CD4-positive, alpha-beta T cell treated with Interferon gamma for 1 hour (primary cell): ENCODE results near the gene NKD2.

Experiments
- DNase-seq: peaks from one replicate; pipeline ENCODE4 v3.0.0-alpha.2; 2020

NKD2 gene

DNA sequence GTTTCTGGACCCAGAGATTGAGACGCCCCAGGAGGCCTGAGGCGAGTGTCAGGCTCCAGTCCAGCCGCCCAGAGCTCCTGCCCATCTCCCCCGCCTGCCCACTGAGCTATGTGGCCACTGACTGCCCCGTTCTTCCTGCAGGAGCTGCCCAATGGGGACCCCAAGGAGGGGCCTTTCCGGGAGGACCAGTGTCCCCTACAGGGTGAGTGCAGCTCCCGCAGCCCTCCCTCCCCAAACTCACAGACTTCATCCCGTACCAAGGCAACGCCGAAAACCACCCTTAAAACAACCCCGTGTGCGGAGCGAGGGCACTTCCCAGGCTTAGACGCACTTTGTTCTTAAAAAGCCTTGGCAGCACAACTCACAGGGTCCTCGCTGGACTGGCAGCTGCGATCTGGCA is 23.4 kb downstream of the NKD2 start:
- DNase-seq = no peak

DNA sequence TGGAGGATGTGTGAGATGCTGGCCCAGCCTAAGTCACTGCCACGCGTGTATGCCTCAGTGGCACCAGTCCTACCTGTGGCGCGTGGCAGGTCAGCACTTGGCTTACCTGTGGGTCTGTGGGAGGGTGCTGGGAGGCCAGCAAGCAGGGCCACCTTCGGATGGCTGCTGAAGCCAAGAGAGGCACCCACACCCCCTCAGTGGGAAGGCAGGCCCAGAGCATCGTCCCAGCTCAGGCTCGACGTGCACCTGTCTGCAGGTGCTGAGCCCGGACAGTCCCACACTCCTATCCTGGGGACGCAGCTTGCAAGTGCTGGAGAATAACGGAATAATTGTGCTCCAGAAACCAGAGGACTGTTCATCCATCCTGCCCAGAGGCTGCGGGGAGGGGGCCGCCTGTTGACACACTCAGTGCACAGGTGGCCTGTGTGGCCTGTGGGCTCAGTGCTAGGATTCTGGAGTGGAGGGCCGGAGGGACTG is 24.0 kb downstream of the NKD2 start:
- DNase-seq = no peak

DNA sequence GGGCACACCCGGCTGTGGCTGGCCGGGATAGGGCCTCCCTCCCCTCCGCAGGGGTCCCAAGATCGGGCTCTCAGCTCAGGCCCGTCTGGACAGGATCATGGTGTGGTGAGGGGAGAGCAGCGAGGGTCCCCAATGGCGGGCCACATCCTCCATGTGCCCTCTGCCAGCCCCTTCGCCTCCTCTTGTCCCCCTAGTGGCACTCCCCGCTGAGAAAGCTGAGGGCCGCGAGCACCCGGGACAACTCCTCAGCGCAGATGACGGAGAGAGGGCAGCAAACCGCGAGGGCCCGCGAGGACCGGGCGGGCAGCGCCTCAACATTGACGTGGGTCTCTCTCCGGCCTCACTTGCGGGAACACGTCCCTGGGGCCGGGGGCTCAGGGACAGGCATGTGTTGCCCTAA is 24.6 kb downstream of the NKD2 start:
- DNase-seq = no peak

DNA sequence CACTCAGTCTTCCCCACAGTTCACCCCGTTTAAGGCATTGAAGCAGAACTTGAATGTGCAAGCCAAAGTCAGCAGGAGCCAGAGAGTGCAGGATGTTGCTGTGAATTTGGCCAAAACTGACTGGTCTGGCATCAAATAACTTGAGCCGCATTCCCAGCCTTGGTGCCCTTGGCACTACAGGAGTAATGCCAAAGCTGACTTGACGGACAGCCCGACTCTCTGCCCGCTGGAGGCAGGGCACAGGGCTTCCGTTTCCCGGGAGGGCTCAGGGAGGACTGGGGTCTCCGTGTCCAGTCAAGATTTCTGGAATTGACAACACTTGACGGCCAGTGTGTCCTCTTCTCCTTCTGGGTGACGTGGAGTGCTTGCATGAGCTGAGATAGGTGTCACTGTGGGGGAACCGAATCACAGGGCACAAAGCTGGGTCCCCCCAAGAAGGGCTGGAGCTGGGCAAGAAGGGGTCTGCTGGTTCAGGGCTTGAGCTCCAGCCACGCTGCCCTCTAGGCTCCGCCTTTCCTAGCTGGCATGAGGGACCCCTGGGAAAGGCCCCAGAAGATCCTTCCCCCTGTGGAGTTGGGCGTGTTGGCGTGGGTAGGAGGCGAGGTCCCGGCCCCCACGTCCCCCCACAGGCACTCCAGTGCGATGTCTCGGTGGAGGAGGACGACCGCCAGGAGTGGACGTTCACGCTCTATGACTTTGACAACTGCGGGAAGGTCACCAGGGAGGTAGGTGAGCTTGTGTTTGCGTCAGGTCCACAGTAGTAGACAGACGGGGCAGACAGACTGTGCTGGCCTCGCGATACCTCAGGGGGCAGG is 25.2 kb downstream of the NKD2 start:
- no peak for DNase-seq

DNA sequence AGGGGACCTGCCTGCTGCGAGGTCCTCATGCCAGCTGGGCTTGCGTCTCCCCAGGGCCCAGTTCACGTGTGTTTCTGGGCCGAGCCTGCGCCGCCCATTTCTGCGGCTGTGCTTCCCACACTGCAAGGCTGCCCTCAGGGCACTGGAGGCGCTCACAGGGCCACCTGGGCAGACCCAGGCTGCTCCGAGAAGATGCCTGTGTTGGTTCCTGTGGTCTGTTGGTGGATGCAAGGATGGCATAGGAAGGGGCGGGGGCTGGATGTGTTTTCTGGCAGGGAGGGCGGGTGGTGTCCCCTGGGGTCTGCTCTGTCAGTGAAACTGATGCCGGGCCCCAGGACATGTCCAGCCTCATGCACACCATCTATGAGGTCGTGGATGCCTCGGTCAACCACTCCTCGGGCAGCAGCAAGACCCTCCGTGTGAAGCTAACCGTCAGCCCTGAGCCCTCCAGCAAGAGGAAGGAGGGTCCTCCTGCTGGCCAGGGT is 25.9 kb downstream of the NKD2 start:
- no peak for DNase-seq

DNA sequence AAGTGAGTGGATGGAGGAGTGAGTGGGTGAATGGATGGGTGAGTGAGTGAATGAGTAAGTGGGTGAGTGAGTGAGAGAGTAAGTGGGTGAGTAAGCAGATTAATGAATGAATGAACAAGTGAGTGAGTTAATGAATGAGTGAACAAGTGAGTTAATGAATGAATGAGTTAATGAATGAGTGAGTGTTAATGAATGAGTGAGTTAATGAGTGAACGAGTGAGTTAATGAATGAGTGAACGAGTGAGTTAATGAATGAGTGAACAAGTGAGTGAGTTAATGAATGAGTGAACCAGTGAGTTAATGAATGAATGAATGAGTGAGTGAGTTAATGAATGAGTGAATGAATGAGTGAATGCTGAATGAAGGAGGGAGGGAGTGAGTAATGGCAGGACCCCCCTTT is 26.4 kb downstream of the NKD2 start:
- no peak for DNase-seq

DNA sequence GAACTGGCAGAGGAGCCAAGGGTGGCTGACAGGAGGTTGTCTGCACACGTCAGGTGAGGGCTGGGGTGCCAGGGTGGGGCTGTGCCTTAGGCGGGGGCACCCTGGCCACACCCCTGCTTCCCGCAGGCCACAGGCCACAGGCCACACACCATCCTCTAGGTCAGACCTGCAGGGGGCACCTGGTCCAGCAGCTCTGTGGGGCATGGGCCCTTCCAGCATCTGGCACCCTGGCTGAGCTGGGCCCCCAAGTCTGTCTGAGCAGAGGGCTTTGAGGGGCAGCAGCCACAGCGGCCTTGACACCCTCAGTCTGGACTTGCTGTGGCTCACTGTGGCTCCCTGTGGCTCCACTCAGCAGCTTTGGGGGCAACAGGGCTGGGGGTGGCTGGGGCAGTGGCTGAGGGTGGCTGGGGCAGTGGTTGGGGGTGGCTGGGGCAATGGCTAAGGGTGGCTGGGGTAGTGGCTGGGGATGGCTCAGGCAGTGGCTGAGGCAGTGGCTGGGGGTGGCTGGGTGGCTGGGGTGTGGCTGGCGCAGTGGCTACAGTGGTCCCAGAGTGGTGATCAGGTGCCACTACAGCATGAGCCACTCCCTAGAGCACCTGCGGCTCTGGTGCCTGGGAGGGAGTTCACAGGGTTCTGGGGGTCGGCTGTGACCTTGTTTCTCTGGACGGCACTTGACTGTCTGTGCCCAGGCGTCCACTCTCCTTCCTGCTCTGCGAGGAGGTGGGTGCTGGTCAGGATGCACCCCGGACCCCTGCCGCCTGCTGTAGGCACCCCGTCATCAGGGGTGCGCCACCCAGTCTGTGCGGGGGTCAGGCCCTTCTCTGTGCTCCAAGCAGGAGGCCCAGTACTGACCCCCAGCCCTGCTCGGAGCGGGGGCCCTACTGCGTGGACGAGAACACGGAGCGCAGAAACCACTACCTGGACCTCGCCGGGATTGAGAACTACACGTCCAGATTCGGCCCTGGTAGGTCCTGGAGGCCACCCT is 27.1 kb downstream of the NKD2 start:
- no peak for DNase-seq

DNA sequence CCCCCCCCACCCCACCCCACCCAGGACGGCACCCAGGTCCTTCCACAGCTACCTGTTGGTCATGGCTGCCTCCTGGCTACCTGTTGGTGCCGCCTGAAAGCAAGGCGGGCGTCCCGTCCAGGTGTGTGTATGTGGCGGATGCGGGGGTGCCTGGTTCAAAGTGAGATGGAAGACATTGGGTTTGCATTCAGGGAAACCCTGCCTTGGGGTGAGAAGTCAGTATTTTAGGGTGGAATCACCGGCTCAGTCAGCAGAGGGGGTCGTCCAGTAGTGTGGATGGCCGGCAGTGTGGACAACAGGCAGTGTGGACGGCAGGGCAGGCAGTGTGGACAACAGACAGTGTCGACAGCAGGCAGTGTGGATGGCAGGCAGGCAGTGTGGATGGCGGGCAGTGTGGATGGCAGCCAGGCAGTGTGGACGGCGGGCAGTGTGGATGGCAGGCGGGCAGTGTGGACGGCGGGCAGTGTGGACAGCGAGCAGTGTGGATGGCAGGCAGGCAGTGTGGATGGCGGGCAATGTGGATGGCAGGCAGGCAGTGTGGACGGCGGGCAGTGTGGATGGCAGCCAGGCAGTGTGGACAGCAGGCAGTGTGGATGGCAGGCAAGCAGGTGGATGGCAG is 28.0 kb downstream of the NKD2 start:
- no peak for DNase-seq

DNA sequence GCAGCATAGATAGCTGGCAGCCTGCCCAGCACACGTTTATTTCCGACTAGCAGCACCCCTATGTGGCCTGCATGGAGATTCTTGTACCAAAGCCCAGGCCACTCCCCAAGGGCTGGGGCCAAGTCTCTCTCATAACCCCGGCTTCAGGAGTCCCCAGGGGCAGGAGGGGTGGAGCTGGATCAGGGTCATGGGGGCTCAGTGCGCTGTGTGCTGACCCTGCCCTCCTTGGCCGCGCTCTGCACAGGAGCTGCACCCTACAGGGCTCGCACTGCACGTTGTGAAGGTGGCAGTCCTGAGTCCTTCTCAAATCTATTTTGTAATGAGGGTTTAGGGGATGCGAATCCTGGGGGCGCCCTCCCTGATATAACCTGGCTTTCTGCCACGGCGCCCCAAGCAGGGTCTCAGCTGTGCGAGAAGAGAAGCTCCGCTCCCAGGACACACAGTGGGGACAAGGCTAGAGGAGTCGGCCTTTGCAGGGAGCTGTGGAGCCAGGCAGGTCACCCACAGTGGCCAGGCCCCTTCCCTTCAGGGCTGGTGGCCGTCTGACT is 28.6 kb downstream of the NKD2 start:
- no peak for DNase-seq

DNA sequence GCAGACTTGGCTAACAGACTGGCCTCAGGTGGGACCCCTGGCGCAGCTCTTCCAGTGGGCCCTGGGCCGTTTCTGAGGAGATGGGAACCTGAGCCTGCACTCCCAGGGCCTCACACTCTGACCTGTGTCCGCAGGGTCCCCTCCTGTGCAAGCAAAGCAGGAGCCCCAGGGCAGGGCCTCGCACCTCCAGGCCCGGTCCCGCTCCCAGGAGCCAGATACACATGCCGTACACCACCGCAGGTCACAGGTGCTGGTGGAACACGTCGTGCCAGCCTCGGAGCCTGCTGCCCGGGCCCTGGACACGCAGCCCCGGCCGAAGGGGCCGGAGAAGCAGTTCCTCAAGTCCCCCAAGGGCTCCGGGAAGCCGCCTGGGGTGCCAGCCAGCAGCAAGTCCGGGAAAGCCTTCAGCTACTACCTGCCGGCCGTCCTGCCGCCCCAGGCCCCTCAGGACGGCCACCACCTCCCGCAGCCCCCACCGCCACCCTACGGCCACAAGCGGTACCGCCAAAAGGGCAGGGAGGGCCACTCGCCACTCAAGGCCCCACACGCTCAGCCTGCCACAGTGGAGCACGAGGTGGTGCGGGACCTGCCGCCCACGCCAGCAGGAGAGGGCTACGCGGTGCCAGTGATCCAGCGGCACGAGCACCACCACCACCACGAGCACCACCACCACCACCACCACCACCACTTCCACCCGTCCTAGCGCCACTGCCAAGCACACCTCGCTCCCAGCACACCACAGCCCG is 29.2 kb downstream of the NKD2 start:
- DNase-seq = no peak

DNA sequence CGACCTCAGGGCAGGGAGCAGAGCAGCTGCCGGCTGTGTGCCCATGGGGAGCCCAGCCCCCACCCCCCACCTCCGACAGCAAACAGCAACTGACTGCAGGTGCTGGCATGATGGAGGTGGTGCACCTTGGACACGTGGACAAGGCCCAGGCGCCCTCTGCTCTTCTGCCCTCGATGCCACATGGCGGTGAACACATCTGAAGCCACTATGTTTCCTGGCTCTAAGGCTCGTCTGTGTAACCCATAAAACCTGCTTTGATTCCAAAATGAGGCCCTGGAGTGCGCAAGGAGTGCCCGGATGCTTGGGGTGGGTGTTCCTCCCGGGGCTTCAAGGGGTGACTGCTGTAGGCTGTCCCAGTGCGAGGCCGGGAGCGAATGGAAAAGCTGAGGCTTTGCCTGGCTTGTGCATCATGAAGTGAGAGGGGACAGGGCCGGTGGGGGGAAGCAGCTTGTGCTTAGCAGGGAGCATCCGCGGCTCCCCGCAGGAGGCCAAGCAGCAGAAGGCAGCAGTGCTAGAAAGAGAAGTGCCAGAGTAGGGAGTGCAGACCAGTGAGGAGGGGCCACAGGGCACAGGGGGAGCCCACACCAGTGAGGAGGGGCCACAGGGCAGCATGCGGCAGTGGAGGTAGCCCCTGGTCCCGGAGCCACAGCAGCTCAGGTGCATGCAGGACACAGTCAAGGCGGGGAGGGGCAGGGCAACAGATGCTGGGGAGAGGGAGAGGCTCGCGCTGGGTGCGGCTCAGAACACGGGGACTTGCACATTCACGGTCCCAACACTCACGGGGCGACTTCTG is 30.0 kb downstream of the NKD2 start:
- DNase-seq = no peak

DNA sequence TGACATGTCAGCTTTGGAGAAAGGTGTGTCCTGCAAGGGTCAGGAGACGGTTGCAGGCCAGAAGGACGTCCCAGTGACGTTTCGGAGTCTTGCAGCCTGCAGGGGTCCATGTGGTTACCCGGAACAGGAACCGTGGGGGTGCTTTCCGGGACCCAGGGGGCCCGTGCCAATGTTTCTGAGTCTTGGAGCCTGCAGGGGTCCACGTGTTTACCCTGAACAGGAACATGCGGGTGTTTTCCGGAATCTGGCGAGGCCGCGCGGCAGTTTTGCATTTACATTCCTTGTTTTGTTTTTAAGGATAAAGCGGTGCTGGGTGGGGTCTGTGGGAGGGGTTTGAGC is 30.6 kb downstream of the NKD2 start:
- DNase-seq = no peak

DNA sequence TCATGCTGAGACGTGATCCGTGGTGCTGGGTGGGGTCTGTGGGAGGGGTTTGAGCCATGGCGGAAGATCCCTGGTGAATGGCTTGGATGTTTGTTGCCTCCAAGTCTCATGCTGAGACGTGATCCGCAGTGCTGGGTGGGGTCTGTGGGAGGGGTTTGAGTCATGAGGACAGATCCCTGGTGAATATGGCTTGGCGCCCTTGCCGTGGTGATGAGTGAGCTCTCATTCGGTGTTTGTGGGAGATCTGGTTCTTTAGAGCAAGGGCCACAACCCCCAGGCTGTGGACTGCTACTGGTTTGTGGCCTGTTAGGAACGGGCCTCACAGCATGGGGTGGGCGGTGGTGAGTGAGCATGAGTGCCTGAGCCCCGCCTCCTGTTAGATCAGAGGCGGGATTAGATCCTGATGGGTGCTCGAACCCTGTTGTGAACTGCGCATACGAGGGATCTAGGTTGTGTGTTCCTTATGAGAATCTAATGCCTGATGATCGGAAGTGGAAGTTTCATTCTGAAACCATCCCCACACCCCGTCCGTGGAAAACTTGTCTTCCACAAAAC is 31.2 kb downstream of the NKD2 start:
- DNase-seq = no peak

DNA sequence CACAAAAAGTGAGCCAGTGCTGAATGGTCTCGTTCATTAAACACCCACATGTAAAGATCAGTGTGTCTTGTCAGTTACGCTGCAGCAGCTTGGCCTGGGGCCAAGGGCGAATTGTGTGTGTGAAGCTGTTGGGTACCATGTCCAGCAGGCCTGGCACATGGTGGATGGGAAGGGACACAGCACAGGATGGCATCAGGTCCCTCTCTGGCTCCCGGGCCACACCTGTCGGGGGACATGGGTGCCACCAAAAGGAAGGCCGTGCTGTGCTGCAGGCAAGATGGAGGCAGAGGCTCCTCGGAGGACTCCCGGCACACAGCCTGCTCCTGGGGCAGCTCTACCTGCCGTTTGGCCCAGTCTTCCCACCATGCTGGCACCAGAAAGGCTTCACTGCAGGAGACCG is 32.0 kb downstream of the NKD2 start:
- no peak for DNase-seq

DNA sequence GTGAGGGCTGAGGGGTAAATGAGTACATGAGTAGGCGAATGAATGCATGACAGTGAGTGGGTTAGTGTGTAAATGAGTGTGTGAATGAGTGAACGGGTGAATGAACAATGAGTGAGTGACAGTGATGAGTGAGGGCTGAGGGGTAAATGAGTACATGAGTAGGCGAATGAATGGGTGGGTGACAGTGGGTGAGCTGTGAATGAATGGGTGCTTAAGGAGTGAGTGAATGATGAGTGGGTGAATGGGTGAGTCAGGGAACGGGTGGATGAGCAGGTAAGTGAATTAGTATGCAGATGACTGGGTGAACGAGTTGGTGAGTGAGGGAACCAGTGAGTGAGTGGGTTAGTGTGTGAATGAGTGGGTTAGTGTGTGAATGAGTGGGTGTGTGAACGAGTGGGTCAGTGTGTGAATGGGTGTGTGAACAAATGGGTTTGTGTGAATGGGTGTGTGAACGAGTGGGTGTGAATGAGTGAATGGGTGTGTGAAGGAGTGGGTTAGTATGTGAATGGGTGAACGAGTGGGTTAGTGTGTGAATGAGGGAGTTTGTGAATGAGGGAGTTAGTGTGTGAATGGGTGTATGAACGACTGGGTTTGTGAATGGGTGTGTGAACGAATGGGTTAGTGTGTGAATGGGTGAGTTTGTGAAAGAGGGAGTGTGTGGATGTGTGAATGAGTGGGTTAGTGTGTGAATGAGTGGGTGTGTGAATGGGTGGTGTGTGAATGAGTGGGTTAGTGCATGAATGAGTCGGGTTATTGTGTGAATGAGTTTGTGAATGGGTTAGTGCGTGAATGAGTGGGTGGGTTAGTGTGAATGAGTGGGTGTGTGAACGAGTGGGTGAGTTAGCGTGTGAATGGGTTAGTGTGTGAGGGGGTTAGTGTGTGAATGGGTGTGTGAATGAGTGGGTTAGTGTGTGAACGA is 32.9 kb downstream of the NKD2 start:
- DNase-seq = no peak

DNA sequence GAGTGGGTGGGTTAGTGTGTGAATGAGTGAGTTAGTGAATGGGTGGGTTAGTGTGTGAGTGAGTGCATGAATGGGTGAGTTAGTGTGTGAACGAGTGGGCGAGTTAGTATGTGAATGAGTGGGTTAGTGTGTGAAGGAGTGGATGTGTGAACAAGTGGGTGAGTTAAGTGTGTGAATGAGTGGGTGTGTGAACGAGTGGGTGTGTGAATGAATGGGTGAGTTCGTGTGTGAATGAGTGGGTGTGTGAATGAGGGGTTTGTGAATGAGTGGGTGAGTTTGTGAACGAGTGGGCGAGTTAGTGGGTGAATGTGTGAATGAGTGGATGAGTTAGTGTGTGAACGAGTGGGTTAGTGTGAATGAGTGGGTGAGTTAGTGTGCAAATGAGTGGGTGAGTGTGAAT is 34.0 kb downstream of the NKD2 start:
- DNase-seq = no peak

DNA sequence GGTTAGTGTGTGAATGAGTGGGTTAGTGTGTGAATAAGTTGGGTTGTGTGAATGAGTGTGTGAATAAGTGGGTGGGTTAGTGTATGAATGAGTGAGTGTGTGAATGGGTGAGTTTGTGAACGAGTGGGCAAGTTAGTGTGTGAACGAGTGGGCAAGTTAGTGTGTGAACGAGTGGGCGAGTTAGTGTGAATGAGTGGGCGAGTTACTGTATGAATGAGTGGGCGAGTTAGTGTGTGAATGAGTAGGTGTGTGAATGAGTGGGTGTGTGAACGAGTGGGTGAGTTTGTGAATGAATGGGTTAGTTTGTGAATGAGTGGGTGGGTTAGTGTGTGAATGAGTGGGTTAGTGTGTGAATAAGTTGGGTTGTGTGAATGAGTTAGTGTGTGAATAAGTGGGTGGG is 34.7 kb downstream of the NKD2 start:
- no peak for DNase-seq

DNA sequence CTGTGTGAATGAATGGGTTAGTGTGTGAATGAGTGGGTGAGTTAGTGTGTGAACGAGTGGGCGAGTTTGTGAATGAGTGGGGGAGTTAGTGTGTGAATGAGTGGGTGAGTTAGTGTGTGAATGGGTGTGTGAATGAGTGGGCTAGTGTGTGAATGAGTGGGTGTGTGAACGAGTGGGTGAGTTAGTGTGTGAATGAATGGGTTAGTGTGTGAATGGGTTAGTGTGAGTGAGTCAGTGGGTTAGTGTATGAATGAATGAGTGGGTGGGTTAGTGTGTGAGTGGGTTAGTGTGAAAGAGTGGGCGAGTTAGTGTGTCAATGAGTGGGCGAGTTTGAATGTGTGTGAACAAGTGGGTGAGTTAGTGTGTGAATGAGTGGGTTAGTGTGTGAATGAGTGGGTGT is 35.5 kb downstream of the NKD2 start:
- DNase-seq = no peak

DNA sequence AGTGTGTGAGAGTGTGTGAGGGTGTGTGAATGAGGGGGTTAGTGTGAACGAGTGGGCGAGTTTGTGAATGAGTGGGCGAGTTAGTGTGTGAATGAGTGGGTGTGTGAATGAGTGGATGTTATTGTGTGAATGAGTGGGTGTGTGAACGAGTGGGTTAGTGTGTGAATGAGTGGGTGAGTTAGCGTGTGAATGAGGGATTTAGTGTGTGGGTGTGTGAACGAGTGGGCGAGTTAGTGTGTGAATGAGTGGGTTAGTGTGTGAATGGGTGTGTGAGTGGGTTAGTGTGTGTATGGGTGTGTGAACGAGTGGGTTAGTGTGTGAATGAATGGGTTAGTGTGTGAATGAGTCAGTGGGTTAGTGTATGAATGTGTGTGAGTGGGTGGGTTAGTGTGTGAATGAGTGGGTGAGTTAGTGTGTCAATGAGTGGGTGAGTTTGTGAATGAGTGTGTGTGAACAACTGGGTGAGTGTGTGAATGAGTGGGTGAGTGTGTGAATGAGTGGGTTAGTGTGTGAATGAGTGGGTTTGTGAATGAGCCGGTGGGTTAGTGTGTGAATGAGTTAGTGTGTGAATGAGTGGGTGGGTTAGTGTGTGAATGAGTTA is 37.5 kb downstream of the NKD2 start:
- no peak for DNase-seq
